Uterus (tissue), 2 donors: ENCODE results near the gene ABRAXAS1.
"Not testable (repeated sequence)": the region's sequence is repeated elsewhere in the genome, so short reads cannot be mapped to it uniquely, and the experiment has no call there.

ENCODE experiments used
- POLR2A ChIP-seq, 2 donors: fragments of 450-650 bp; IDR thresholded peaks; one replicate each; pipeline ENCODE4 v1.6.1; 2016; ENCODE audit warnings: antibody characterized with exemption in 2 of 2, mild to moderate bottlenecking in 1 of 2, moderate library complexity in 1 of 2
- TF ChIP-seq, protein P1 (sequence below), 4 experiments: fragments of 200-600 bp in 2 of 4; fragments of 450-650 bp in 2 of 4; sonication (generic) in 2 of 4; IDR thresholded peaks; one replicate each; pipeline ENCODE4 v1.5.1; 2016 to 2019; ENCODE audit warnings: antibody characterized with exemption in 4 of 4, mild to moderate bottlenecking in 2 of 4, moderate library complexity in 1 of 4

- not testable (repeated sequence) for TF ChIP-seq POLR2A (IDR thresholded peaks at IDR 0.05)
- TF ChIP-seq, protein P1, sequence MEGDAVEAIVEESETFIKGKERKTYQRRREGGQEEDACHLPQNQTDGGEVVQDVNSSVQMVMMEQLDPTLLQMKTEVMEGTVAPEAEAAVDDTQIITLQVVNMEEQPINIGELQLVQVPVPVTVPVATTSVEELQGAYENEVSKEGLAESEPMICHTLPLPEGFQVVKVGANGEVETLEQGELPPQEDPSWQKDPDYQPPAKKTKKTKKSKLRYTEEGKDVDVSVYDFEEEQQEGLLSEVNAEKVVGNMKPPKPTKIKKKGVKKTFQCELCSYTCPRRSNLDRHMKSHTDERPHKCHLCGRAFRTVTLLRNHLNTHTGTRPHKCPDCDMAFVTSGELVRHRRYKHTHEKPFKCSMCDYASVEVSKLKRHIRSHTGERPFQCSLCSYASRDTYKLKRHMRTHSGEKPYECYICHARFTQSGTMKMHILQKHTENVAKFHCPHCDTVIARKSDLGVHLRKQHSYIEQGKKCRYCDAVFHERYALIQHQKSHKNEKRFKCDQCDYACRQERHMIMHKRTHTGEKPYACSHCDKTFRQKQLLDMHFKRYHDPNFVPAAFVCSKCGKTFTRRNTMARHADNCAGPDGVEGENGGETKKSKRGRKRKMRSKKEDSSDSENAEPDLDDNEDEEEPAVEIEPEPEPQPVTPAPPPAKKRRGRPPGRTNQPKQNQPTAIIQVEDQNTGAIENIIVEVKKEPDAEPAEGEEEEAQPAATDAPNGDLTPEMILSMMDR (IDR thresholded peaks at IDR 0.05), result not testable (repeated sequence)
These were observed 16.8 kb upstream of the ABRAXAS1 start for GRCh38 chr4:83501671-83502070.
